ENCODE results near the gene PAX4.
A peak's percentile ranks its signal among the peaks of the same experiment; 100 is the strongest.

PAX4 gene

GRCh38 chr7:127618042-127618441, at the start of gene PAX4:
Gene PAX4, minus strand, starts transcription at chr7:127618142. Its CDS starts 2,214 bp downstream, at chr7:127615928.
- Mint-ChIP-seq H3K36me3 (ENCODE audit: low read depth) (no peaks in the 10 kb centered on the region), H3K9me3 (no peaks in the 10 kb centered on the region), H3K27me3 (ENCODE audit: low read depth) (peaks cover 45% of the 10 kb centered on the region), H3K27ac (no peak within 1 kb of the TSS), H3K4me1 (ENCODE audit: low read depth) (no peaks in the 10 kb centered on the region), H3K4me3 (no peak within 1 kb of the TSS)
- DNase-seq (ENCODE audit: low spot score) = no peak

GRCh38 chr7:127667017-127667670, 49.2 kb upstream of the PAX4 start:
- no peak for DNase-seq (ENCODE audit: low spot score)
- Mint-ChIP-seq H3K36me3 (ENCODE audit: low read depth) (peaks cover 27% of the 10 kb centered on the region), H3K4me1 (ENCODE audit: low read depth) (peaks cover 27% of the 10 kb centered on the region), H3K27ac (peak overlapping the region; percentile 58), H3K4me3 (no peak overlapping the region), H3K9me3 (no peaks in the 10 kb centered on the region), H3K27me3 (ENCODE audit: low read depth) (no peaks in the 10 kb centered on the region)

- H3K27ac Mint-ChIP-seq = no peak overlapping the region
- no peak overlapping the region for H3K4me3 Mint-ChIP-seq
Measured at GRCh38 chr7:127666602-127667001, 48.7 kb upstream of the PAX4 start.

GRCh38 chr7:127665922-127666321, 48.0 kb upstream of the PAX4 start:
- no peaks in the 10 kb centered on the region for H3K9me3 Mint-ChIP-seq
- H3K4me1 Mint-ChIP-seq (ENCODE audit: low read depth) = peaks cover 26% of the 10 kb centered on the region
- H3K36me3 Mint-ChIP-seq (ENCODE audit: low read depth) = peaks cover 29% of the 10 kb centered on the region

More at GRCh38 chr7:127666602-127667001, 48.7 kb upstream of the PAX4 start:
- peaks cover 26% of the 10 kb centered on the region for H3K4me1 Mint-ChIP-seq (ENCODE audit: low read depth)
- H3K27me3 Mint-ChIP-seq (ENCODE audit: low read depth) = no peaks in the 10 kb centered on the region
- no peaks in the 10 kb centered on the region for H3K9me3 Mint-ChIP-seq
- peaks cover 30% of the 10 kb centered on the region for H3K36me3 Mint-ChIP-seq (ENCODE audit: low read depth)
- no peak for DNase-seq (ENCODE audit: low spot score)

GRCh38 chr7:127658970-127659630, 41.2 kb upstream of the PAX4 start:
- H3K4me3 Mint-ChIP-seq = no peak overlapping the region
- H3K9me3 Mint-ChIP-seq = no peaks in the 10 kb centered on the region
- no peak overlapping the region for H3K27ac Mint-ChIP-seq
- H3K4me1 Mint-ChIP-seq (ENCODE audit: low read depth) = peaks cover 41% of the 10 kb centered on the region
- H3K27me3 Mint-ChIP-seq (ENCODE audit: low read depth) = no peaks in the 10 kb centered on the region
- no peak for DNase-seq (ENCODE audit: low spot score)
- H3K36me3 Mint-ChIP-seq (ENCODE audit: low read depth) = peaks cover 53% of the 10 kb centered on the region

More at GRCh38 chr7:127665922-127666321, 48.0 kb upstream of the PAX4 start:
- H3K27me3 Mint-ChIP-seq (ENCODE audit: low read depth) = no peaks in the 10 kb centered on the region
- H3K27ac Mint-ChIP-seq = no peak overlapping the region
- H3K4me3 Mint-ChIP-seq = no peak overlapping the region
- no peak for DNase-seq (ENCODE audit: low spot score)

- Mint-ChIP-seq H3K4me3 (no peak overlapping the region), H3K27me3 (ENCODE audit: low read depth) (no peaks in the 10 kb centered on the region), H3K36me3 (ENCODE audit: low read depth) (peaks cover 56% of the 10 kb centered on the region), H3K9me3 (no peaks in the 10 kb centered on the region), H3K4me1 (ENCODE audit: low read depth) (peaks cover 52% of the 10 kb centered on the region), H3K27ac (no peak overlapping the region)
- no peak for DNase-seq (ENCODE audit: low spot score)
Measured at GRCh38 chr7:127657500-127657899, 39.6 kb upstream of the PAX4 start.

- H3K36me3 Mint-ChIP-seq (ENCODE audit: low read depth) = peaks cover 48% of the 10 kb centered on the region
- H3K9me3 Mint-ChIP-seq = no peaks in the 10 kb centered on the region
- no peaks in the 10 kb centered on the region for H3K27me3 Mint-ChIP-seq (ENCODE audit: low read depth)
- DNase-seq (ENCODE audit: low spot score) = no peak
- H3K27ac Mint-ChIP-seq = no peak overlapping the region
- H3K4me1 Mint-ChIP-seq (ENCODE audit: low read depth) = peaks cover 56% of the 10 kb centered on the region
- no peak overlapping the region for H3K4me3 Mint-ChIP-seq
Measured at GRCh38 chr7:127655720-127656119, 37.8 kb upstream of the PAX4 start.

GRCh38 chr7:127654404-127655394, 36.8 kb upstream of the PAX4 start:
- H3K36me3 Mint-ChIP-seq (ENCODE audit: low read depth) = peaks cover 40% of the 10 kb centered on the region
- no peak for DNase-seq (ENCODE audit: low spot score)
- peak overlapping the region; percentile 32 for H3K27ac Mint-ChIP-seq
- peaks cover 51% of the 10 kb centered on the region for H3K4me1 Mint-ChIP-seq (ENCODE audit: low read depth)
- no peaks in the 10 kb centered on the region for H3K27me3 Mint-ChIP-seq (ENCODE audit: low read depth)
- no peaks in the 10 kb centered on the region for H3K9me3 Mint-ChIP-seq
- H3K4me3 Mint-ChIP-seq = no peak overlapping the region

- H3K36me3 Mint-ChIP-seq (ENCODE audit: low read depth) = peaks cover 35% of the 10 kb centered on the region
- no peaks in the 10 kb centered on the region for H3K9me3 Mint-ChIP-seq
- H3K27me3 Mint-ChIP-seq (ENCODE audit: low read depth) = no peaks in the 10 kb centered on the region
- no peak overlapping the region for H3K4me3 Mint-ChIP-seq
- no peak for DNase-seq (ENCODE audit: low spot score)
- peaks cover 46% of the 10 kb centered on the region for H3K4me1 Mint-ChIP-seq (ENCODE audit: low read depth)
- H3K27ac Mint-ChIP-seq = peak overlapping the region; percentile 56
Measured at GRCh38 chr7:127653396-127653795, 35.5 kb upstream of the PAX4 start.

- H3K4me3 Mint-ChIP-seq = no peak overlapping the region
- H3K27ac Mint-ChIP-seq = peak overlapping the region; percentile 99
- no peaks in the 10 kb centered on the region for H3K9me3 Mint-ChIP-seq
- H3K36me3 Mint-ChIP-seq (ENCODE audit: low read depth) = peaks cover 33% of the 10 kb centered on the region
- peaks cover 45% of the 10 kb centered on the region for H3K4me1 Mint-ChIP-seq (ENCODE audit: low read depth)
- no peaks in the 10 kb centered on the region for H3K27me3 Mint-ChIP-seq (ENCODE audit: low read depth)
- no peak for DNase-seq (ENCODE audit: low spot score)
Measured at GRCh38 chr7:127652333-127653248, 34.6 kb upstream of the PAX4 start.

- peaks cover 29% of the 10 kb centered on the region for H3K36me3 Mint-ChIP-seq (ENCODE audit: low read depth)
- peak; percentile 99 for DNase-seq (ENCODE audit: low spot score)
- no peak within 1 kb of the TSS for H3K4me3 Mint-ChIP-seq
- peaks cover 5% of the 10 kb centered on the region for H3K27me3 Mint-ChIP-seq (ENCODE audit: low read depth)
- peaks cover 41% of the 10 kb centered on the region for H3K4me1 Mint-ChIP-seq (ENCODE audit: low read depth)
- H3K27ac Mint-ChIP-seq = peak within 1 kb of the TSS; percentile 99
- H3K9me3 Mint-ChIP-seq = no peaks in the 10 kb centered on the region
Measured at GRCh38 chr7:127651556-127652332, 33.8 kb upstream of the PAX4 start, which contains the start of gene SND1. Gene SND1, plus strand, starts transcription at chr7:127652194. Its CDS starts 180 bp downstream, at chr7:127652374.

- H3K36me3 Mint-ChIP-seq (ENCODE audit: low read depth) = peaks cover 25% of the 10 kb centered on the region
- no peak for DNase-seq (ENCODE audit: low spot score)
- no peak overlapping the region for H3K4me3 Mint-ChIP-seq
Measured at GRCh38 chr7:127650847-127651555, 33.1 kb upstream of the PAX4 start.

More at GRCh38 chr7:127650847-127651555, 33.1 kb upstream of the PAX4 start:
- H3K27ac Mint-ChIP-seq = peak overlapping the region; percentile 99
- H3K27me3 Mint-ChIP-seq (ENCODE audit: low read depth) = peaks cover 5% of the 10 kb centered on the region
- no peaks in the 10 kb centered on the region for H3K9me3 Mint-ChIP-seq
- H3K4me1 Mint-ChIP-seq (ENCODE audit: low read depth) = peaks cover 39% of the 10 kb centered on the region

Data from T-helper 2 cell treated with Interferon-gamma antibody and Interleukin-4, amounts not matched to agents 5 μg/mL and 100 μg/mL, for 36 hours (primary cell).